Smooth muscle cell (in vitro differentiated cells): Measurements from ENCODE around the gene ITGB8. TPM values are rescaled to one million over a fixed set of nuclear protein-coding genes. Genes with fewer than 3 reads are reported as not detected.

ENCODE experiments used
- DNase-seq: peaks from one replicate; lab custom pipeline; 2025; ENCODE audit not compliant: unreplicated experiment; lab: John Stamatoyannopoulos, UW
- H2AFZ ChIP-seq: fragments of 200-600 bp; sonication (generic); 2 replicates; pipeline ENCODE4 v1.6.0; 2016; ENCODE audit warnings: antibody characterized with exemption, low read depth, mild to moderate bottlenecking
- H3F3A ChIP-seq: fragments of 200-600 bp; sonication (generic); 2 replicates; pipeline ENCODE4 v1.6.0; 2017; ENCODE audit warnings: antibody characterized with exemption, low read depth
- H3K27ac ChIP-seq: fragments of 200-600 bp; sonication (generic); 2 replicates; pipeline ENCODE4 v1.5.1; 2016; ENCODE audit warnings: low read depth, mild to moderate bottlenecking
- H3K27me3 ChIP-seq: fragments of 200-600 bp; sonication (generic); 2 replicates; pipeline ENCODE4 v1.6.1; 2016; ENCODE audit warnings: low read depth, mild to moderate bottlenecking
- H3K36me3 ChIP-seq: fragments of 200-600 bp; sonication (generic); 2 replicates; pipeline ENCODE4 v1.5.1; 2016; ENCODE audit warnings: low read depth
- H3K4me1 ChIP-seq: fragments of 200-600 bp; sonication (generic); 2 replicates; pipeline ENCODE4 v1.5.1; 2016; ENCODE audit warnings: low read depth
- H3K4me2 ChIP-seq: fragments of 200-600 bp; sonication (generic); 2 replicates; pipeline ENCODE4 v1.6.0; 2016; ENCODE audit warnings: mild to moderate bottlenecking
- H3K4me3 ChIP-seq: fragments of 200-600 bp; sonication (generic); 2 replicates; pipeline ENCODE4 v1.5.1; 2016; ENCODE audit warnings: mild to moderate bottlenecking
- H3K79me2 ChIP-seq: fragments of 200-600 bp; sonication (generic); 2 replicates; pipeline ENCODE4 v1.6.0; 2016; ENCODE audit warnings: low read depth, mild to moderate bottlenecking
- H3K9ac ChIP-seq: fragments of 200-600 bp; sonication (generic); 2 replicates; pipeline ENCODE4 v1.6.0; 2016; ENCODE audit warnings: low read depth
- H3K9me3 ChIP-seq: fragments of 200-600 bp; sonication (generic); replicated peaks from 2 replicates; pipeline ENCODE4 v1.5.1; 2016; ENCODE audit warnings: low read depth
- H4K20me1 ChIP-seq: fragments of 200-600 bp; sonication (generic); 2 replicates; pipeline ENCODE4 v1.6.0; 2016; ENCODE audit warnings: low read depth
- WGBS: methylation state at CpG from one replicate; pipeline ENCODE4 v1.1.7; 2016; ENCODE audit warnings: low lambda C conversion rate; 5-methylcytosine and 5-hydroxymethylcytosine counted together
- polyA plus RNA-seq: library from polyadenylated mRNA; unstranded; fragments of >200 nt; fragmentation: Nextera tagmentation; extraction: Ambion mirVana; gene quantifications from 2 replicates; pipeline ENCODE4 v1.2.1, GENCODE V29; 2016
- total RNA-seq: library from RNA; depleted of rRNA; stranded (reverse); fragments of >200 nt; gene quantifications from 2 replicates; pipeline ENCODE4 v1.2.3, GENCODE V29; 2014
- TF ChIP-seq, protein P1 (sequence below): fragments of 200-600 bp; sonication (generic); IDR thresholded peaks from 2 replicates; pipeline ENCODE4 v1.5.1; 2017; ENCODE audit warnings: borderline replicate concordance, mild to moderate bottlenecking, antibody characterized with exemption; ENCODE audit not compliant: insufficient read depth, poor library complexity, severe bottlenecking

ITGB8 gene
- total and polyA plus RNA-seq, 2 experiments from 2014 or later = 0.38 to 10.2 TPM

DNA sequence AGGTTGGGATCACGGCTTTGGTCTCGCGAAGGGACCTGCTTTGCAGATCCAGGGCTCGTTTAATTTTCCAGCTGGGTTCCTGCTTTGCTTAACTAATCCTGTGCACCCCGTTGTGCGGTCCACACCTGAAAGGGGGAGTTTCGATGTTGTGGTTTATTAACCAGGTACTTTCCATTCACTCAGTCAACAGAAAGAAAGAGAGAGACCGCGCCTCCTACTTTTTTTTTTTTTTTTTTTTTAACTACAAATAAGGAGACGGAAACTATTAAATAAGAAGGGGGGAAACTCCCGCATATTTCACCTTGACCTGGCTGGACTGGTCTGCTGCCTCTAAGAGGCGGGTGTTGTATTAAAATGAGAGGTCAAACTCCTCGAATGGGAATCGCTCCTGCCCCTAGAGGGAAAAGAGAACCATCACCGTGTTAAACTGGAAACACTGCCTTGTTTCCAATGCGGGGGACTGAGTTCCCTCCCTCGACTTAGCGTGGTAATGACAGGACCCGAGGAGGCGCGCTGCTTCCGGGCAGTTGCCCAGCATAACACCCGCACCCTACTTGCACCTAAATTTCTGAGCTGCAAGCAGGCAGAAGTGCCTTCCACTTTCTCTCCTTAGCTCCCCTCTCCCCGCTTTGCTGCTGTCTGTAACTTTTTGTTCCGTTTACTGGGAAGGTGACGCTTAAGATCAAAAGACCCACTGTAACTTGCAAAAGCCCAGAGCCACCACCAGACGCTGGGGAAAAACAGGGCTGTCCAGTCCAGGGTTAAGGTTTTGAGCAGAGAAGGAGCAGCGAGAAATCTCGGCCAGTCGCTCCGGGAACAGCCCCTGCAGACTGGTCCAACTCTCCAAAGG lies 1.1 kb upstream of the ITGB8 start:
- Histone ChIP-seq H3K9me3 (no peaks in the 10 kb centered on the region), H3K27ac (peak overlapping the region; percentile 99), H3K36me3 (no peaks in the 10 kb centered on the region), H2AFZ (peak overlapping the region; percentile 88), H3K4me1 (no peaks in the 10 kb centered on the region), H3K4me3 (peak overlapping the region; percentile 84), H3K79me2 (no peaks in the 10 kb centered on the region), H4K20me1 (no peaks in the 10 kb centered on the region), H3K9ac (peak overlapping the region; percentile 98), H3K27me3 (peaks cover 5% of the 10 kb centered on the region), H3K4me2 (peak overlapping the region; percentile 96), H3F3A (no peaks in the 10 kb centered on the region)
- TF ChIP-seq, protein P1, sequence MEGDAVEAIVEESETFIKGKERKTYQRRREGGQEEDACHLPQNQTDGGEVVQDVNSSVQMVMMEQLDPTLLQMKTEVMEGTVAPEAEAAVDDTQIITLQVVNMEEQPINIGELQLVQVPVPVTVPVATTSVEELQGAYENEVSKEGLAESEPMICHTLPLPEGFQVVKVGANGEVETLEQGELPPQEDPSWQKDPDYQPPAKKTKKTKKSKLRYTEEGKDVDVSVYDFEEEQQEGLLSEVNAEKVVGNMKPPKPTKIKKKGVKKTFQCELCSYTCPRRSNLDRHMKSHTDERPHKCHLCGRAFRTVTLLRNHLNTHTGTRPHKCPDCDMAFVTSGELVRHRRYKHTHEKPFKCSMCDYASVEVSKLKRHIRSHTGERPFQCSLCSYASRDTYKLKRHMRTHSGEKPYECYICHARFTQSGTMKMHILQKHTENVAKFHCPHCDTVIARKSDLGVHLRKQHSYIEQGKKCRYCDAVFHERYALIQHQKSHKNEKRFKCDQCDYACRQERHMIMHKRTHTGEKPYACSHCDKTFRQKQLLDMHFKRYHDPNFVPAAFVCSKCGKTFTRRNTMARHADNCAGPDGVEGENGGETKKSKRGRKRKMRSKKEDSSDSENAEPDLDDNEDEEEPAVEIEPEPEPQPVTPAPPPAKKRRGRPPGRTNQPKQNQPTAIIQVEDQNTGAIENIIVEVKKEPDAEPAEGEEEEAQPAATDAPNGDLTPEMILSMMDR = peak; percentile 11
- no peak for DNase-seq
- 3% methylated on average over 31 of the region's 31 CpGs for WGBS

DNA sequence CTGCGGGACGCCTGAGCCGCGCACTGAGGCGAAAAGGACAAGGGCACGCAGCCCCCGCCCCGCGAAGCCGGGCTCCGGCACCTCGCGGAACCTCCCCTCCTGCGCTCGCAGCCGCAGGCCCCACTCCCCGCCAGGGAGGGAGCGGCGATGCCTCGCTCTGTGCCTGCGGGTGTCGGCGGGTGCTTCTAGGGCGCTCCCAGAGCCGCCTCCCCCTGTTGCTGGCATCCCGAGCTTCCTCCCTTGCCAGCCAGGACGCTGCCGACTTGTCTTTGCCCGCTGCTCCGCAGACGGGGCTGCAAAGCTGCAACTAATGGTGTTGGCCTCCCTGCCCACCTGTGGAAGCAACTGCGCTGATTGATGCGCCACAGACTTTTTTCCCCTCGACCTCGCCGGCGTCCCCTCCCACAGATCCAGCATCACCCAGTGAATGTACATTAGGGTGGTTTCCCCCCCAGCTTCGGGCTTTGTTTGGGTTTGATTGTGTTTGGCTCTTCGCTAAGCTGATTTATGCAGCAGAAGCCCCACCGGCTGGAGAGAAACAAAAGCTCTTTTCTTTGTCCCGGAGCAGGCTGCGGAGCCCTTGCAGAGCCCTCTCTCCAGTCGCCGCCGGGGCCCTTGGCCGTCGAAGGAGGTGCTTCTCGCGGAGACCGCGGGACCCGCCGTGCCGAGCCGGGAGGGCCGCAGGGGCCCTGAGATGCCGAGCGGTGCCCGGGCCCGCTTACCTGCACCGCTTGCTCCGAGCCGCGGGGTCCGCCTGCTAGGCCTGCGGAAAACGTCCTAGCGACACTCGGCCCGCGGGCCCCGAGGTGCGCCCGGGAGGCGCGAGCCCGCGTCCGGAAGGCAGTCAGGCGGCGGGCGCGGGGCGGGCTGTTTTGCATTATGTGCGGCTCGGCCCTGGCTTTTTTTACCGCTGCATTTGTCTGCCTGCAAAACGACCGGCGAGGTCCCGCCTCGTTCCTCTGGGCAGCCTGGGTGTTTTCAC lies 519 bp downstream of the ITGB8 start:
- peaks cover 5% of the 10 kb centered on the region for H3K27me3 ChIP-seq
- peak overlapping the region; percentile 98 for H3K9ac ChIP-seq
- H3K4me1 ChIP-seq = no peaks in the 10 kb centered on the region
- peak overlapping the region; percentile 99 for H3K27ac ChIP-seq
- DNase-seq = no peak
- H3K79me2 ChIP-seq = no peaks in the 10 kb centered on the region
- TF ChIP-seq, protein P1 = no peak
- H3K9me3 ChIP-seq = no peaks in the 10 kb centered on the region
- peak overlapping the region; percentile 96 for H3K4me2 ChIP-seq
- H3K36me3 ChIP-seq = no peaks in the 10 kb centered on the region
- no peaks in the 10 kb centered on the region for H3F3A ChIP-seq
- H2AFZ ChIP-seq = peak overlapping the region; percentile 88
- H4K20me1 ChIP-seq = no peaks in the 10 kb centered on the region
- H3K4me3 ChIP-seq = peak overlapping the region; percentile 84
- under 1% methylated on average over 74 of the region's 92 CpGs for WGBS

DNA sequence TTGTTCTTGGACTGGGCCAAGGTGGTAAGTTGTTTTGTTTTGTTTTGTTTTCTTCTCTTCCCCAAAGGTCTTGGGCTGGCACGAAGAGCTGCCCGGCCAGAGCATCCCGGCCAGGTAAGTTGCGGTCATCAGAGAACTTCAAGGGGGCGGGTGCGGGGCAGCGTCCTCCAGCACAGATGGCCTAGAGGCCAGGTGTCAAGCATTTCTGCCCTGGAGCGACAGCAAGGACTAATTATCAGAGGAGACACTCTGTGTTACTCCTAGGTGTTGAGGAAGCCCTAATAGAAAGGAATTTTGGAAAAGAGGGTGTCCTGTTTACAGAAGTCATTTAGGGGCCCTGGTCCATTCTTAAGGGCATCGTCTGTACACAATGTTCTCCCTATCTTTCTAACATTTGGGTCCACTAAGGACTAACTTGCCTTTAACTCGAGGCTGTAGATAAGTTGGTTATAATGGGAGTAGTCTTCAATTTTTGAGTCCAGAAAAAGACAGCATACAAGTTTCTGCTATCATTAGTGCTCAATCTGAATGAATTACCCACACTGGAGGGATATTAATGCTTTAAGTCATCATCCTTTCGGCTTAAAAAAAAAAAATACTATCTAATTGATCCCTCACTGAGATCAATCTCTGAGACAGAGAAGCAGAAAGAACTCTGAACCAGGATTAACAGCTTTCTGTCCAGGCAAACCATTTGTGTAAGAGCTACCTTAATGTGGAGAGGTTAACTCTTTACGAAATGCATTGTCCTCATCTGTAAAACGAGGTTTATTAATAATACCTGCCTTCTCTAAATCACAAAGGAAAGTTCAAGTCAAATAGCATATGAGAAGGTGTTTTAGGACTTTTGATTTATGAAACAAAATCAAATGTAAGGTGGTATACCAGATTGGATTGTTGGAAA lies 1.5 kb downstream of the ITGB8 start:
- Histone ChIP-seq H3K4me1 (no peaks in the 10 kb centered on the region), H3F3A (no peaks in the 10 kb centered on the region), H4K20me1 (no peaks in the 10 kb centered on the region), H3K4me2 (peak overlapping the region; percentile 96), H3K36me3 (no peaks in the 10 kb centered on the region), H2AFZ (peak overlapping the region; percentile 88), H3K4me3 (peak overlapping the region; percentile 84), H3K79me2 (no peaks in the 10 kb centered on the region), H3K9ac (peak overlapping the region; percentile 98), H3K9me3 (no peaks in the 10 kb centered on the region), H3K27ac (no peak overlapping the region), H3K27me3 (peaks cover 5% of the 10 kb centered on the region)
- WGBS = 33% methylated on average over 13 of the region's 13 CpGs
- DNase-seq = no peak
- TF ChIP-seq, protein P1 = no peak
